K562 (cell line): ENCODE data around the gene TIMM50. TPM values are rescaled to one million over a fixed set of nuclear protein-coding genes. Genes with fewer than 3 reads are reported as not detected.
A peak's percentile ranks its signal among the peaks of the same experiment; 100 is the strongest.

Experiments used
- CEBPG ChIP-seq, 3 experiments: fragments of 200-800 bp in 1 of 3; sonication (Bioruptor generic) in 1 of 3; sonication (generic) in 1 of 3; formaldehyde crosslinking in 1 of 3; IDR thresholded peaks in 2 of 3; conservative IDR thresholded peaks in 1 of 3; 2 replicates each; pipeline versions ENCODE4 v1.6.1 to v1.8.0; 2016 to 2022; ENCODE audit warnings: missing compliant biosample characterization in 2 of 3, missing genetic modification characterization in 2 of 3, mild to moderate bottlenecking in 1 of 3, missing genetic modification reagents in 1 of 3
- DPF2 ChIP-seq: fragments of 450-650 bp; IDR thresholded peaks from 2 replicates; pipeline ENCODE4 v1.6.1; 2016
- ETV6 ChIP-seq, 3 experiments: fragments of 150-350 bp in 1 of 3; sonication (generic) in 1 of 3; formaldehyde crosslinking in 1 of 3; IDR thresholded peaks; 2 replicates each; pipeline versions ENCODE4 v1.6.1 to v1.8.0; 2014 to 2022; ENCODE audit warnings: borderline replicate concordance in 2 of 3, low read depth in 2 of 3, antibody characterized with exemption in 1 of 3, low read length in 1 of 3, mild to moderate bottlenecking in 1 of 3, missing genetic modification reagents in 1 of 3
- GABPB2 ChIP-seq: fragments of 250-450 bp; sonication (Bioruptor Pico); conservative IDR thresholded peaks from 2 replicates; pipeline ENCODE4 v1.5.1; 2021; ENCODE audit warnings: mild to moderate bottlenecking
- KLF1 ChIP-seq: fragments of 450-650 bp; IDR thresholded peaks from 2 replicates; pipeline ENCODE4 v1.6.1; 2016; ENCODE audit warnings: missing genetic modification characterization, missing compliant biosample characterization
- KLF6 ChIP-seq: fragments of 250-450 bp; sonication (Bioruptor Pico); IDR thresholded peaks from 2 replicates; pipeline ENCODE4 v1.4.0; 2020; ENCODE audit warnings: mild to moderate bottlenecking, moderate library complexity, borderline replicate concordance
- SP1 ChIP-seq: sonication (generic); formaldehyde crosslinking; IDR thresholded peaks from 2 replicates; pipeline ENCODE4 v1.8.1; 2022; ENCODE audit warnings: mild to moderate bottlenecking, missing genetic modification reagents
- TBP ChIP-seq: optimal IDR thresholded peaks from 2 replicates; pipeline ENCODE3; 2011; ENCODE audit warnings: low read depth, low read length, improper control_type of control experiment
- THRAP3 ChIP-seq: fragments of 450-650 bp; IDR thresholded peaks from 2 replicates; pipeline ENCODE4 v1.6.1; 2016; ENCODE audit warnings: mild to moderate bottlenecking, inconsistent platforms, borderline replicate concordance
- ZNF197 ChIP-seq: fragments of 200-800 bp; sonication (Bioruptor generic); IDR thresholded peaks from 2 replicates; pipeline ENCODE4 v1.6.1; 2016; ENCODE audit warnings: low read depth, missing genetic modification characterization, missing compliant biosample characterization
- ZNF830 ChIP-seq: fragments of 250-450 bp; sonication (Bioruptor Pico); IDR thresholded peaks from 2 replicates; pipeline ENCODE4 v1.5.0; 2021; ENCODE audit warnings: mild to moderate bottlenecking
- polyA plus RNA-seq, 8 experiments: library from polyadenylated mRNA; depleted of rRNA in 4 of 8; stranded (reverse) in 5 of 8; unstranded in 3 of 8; fragments of >200 nt; fragmentation: Nextera tagmentation in 2 of 8; fragmentation: Illumina TruSeq in 1 of 8; extraction: Ambion mirVana in 2 of 8; extraction: Trizol in 1 of 8; gene quantifications; 2 replicates each; pipeline versions ENCODE4 v1.2.1 to v1.2.3, GENCODE V29; 2011 to 2014; ENCODE audit warnings: inconsistent platforms in 1 of 8, missing spikeins in 1 of 8
- total RNA-seq, 7 experiments: library from RNA; depleted of rRNA in 6 of 7; stranded (reverse); fragments of >200 nt in 6 of 7; fragmentation: Illumina TruSeq in 2 of 7; extraction: Trizol in 2 of 7; gene quantifications; 2 replicates each; pipeline versions ENCODE4 v1.2.1 to v1.2.3, GENCODE V29; 2011 to 2021; ENCODE audit warnings: low replicate concordance in 1 of 7
- TF ChIP-seq, protein P1 (sequence below): sonication (generic); formaldehyde crosslinking; IDR thresholded peaks from 2 replicates; pipeline ENCODE4 v1.8.1; 2023; ENCODE audit warnings: mild to moderate bottlenecking, missing genetic modification reagents
- TF ChIP-seq, protein P2 (sequence below): sonication (generic); formaldehyde crosslinking; IDR thresholded peaks from 2 replicates; pipeline ENCODE4 v1.8.0; 2023; ENCODE audit warnings: missing genetic modification reagents, mild to moderate bottlenecking, borderline replicate concordance
- TF ChIP-seq, protein P3 (sequence below): fragments of 250-450 bp; sonication (Bioruptor Pico); IDR thresholded peaks from 2 replicates; pipeline ENCODE4 v1.5.0; 2021; ENCODE audit warnings: mild to moderate bottlenecking, moderate library complexity

TIMM50 gene
- total and polyA plus RNA-seq, 9 of the 15 experiments (the other 6 are each of a cell fraction or from before 2014, with no cell fraction given), result 28.3 to 221 (median 170) TPM

DNA sequence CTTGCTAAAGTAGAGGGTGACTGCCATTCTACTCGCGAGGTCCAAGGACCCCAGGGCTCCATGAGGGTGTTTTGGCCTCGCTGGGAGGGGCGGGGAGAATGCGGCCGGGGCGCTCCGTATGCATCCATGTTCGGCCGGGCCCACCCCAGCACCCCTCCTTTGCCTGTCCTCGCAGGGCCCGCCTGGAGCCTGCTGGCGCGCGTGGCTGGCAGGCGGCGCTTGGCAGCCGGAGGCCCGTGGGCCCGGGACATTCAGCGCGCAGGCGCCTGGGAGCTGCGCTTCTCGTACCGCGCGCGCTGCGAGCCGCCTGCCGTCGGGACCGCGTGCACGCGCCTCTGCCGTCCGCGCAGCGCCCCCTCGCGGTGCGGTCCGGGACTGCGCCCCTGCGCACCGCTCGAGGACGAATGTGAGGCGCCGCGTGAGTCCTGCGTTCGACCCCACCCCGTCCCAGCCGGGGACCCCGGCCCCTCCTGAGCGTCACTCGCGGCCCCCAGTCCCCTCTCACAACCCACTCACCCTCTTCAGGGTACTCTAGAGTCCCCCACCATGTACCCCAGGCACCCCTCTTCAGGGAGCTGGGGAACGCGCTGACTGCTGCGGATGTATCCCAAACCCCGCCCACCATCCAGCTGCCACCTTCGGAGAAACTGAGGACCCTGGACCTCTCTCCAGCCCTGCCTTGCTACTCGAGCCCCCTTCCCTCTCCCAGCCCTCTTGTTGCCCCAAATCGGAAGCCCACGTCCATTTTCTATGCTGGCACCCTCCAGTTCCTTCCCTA is 22.2 kb downstream of the TIMM50 start (continued):
- TF ChIP-seq CEBPG (CRISPR knock-in tag; IDR thresholded peaks at IDR 0.05) (peak; percentile 50; the same call in 1 of the 2 replicates), CEBPG (tag; conservative IDR thresholded peaks at IDR 0.05 in 1 of 2, IDR thresholded peaks at IDR 0.05 in 1 of 2) (no peak), DPF2 (no peak), SP1 (CRISPR knock-in tag) (peak; percentile 62; the same call in 1 of the 2 replicates), KLF6 (CRISPR knock-in tag) (no peak), ZNF830 (CRISPR knock-in tag) (0 out of 2 replicates have a peak, but pooled peaks have one; percentile 68), ETV6 (IDR thresholded peaks at IDR 0.05; ENCODE audit: borderline replicate concordance in 1 of 2, low read depth in 2 of 2, low read length in 1 of 2) (no peak), ETV6 (CRISPR knock-in tag; IDR thresholded peaks at IDR 0.05; ENCODE audit: borderline replicate concordance) (peak; percentile 100), THRAP3 (no peak), GABPB2 (no peak), KLF1 (tag) (no peak), ZNF197 (CRISPR knock-in tag) (0 out of 2 replicates have a peak, but pooled peaks have one; percentile 65), TBP (no peak)
- TF ChIP-seq, protein P1, sequence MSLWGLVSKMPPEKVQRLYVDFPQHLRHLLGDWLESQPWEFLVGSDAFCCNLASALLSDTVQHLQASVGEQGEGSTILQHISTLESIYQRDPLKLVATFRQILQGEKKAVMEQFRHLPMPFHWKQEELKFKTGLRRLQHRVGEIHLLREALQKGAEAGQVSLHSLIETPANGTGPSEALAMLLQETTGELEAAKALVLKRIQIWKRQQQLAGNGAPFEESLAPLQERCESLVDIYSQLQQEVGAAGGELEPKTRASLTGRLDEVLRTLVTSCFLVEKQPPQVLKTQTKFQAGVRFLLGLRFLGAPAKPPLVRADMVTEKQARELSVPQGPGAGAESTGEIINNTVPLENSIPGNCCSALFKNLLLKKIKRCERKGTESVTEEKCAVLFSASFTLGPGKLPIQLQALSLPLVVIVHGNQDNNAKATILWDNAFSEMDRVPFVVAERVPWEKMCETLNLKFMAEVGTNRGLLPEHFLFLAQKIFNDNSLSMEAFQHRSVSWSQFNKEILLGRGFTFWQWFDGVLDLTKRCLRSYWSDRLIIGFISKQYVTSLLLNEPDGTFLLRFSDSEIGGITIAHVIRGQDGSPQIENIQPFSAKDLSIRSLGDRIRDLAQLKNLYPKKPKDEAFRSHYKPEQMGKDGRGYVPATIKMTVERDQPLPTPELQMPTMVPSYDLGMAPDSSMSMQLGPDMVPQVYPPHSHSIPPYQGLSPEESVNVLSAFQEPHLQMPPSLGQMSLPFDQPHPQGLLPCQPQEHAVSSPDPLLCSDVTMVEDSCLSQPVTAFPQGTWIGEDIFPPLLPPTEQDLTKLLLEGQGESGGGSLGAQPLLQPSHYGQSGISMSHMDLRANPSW (CRISPR knock-in tag), result peak; percentile 87; the same call in 1 of the 2 replicates
- TF ChIP-seq, protein P2, sequence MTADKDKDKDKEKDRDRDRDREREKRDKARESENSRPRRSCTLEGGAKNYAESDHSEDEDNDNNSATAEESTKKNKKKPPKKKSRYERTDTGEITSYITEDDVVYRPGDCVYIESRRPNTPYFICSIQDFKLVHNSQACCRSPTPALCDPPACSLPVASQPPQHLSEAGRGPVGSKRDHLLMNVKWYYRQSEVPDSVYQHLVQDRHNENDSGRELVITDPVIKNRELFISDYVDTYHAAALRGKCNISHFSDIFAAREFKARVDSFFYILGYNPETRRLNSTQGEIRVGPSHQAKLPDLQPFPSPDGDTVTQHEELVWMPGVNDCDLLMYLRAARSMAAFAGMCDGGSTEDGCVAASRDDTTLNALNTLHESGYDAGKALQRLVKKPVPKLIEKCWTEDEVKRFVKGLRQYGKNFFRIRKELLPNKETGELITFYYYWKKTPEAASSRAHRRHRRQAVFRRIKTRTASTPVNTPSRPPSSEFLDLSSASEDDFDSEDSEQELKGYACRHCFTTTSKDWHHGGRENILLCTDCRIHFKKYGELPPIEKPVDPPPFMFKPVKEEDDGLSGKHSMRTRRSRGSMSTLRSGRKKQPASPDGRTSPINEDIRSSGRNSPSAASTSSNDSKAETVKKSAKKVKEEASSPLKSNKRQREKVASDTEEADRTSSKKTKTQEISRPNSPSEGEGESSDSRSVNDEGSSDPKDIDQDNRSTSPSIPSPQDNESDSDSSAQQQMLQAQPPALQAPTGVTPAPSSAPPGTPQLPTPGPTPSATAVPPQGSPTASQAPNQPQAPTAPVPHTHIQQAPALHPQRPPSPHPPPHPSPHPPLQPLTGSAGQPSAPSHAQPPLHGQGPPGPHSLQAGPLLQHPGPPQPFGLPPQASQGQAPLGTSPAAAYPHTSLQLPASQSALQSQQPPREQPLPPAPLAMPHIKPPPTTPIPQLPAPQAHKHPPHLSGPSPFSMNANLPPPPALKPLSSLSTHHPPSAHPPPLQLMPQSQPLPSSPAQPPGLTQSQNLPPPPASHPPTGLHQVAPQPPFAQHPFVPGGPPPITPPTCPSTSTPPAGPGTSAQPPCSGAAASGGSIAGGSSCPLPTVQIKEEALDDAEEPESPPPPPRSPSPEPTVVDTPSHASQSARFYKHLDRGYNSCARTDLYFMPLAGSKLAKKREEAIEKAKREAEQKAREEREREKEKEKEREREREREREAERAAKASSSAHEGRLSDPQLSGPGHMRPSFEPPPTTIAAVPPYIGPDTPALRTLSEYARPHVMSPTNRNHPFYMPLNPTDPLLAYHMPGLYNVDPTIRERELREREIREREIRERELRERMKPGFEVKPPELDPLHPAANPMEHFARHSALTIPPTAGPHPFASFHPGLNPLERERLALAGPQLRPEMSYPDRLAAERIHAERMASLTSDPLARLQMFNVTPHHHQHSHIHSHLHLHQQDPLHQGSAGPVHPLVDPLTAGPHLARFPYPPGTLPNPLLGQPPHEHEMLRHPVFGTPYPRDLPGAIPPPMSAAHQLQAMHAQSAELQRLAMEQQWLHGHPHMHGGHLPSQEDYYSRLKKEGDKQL, result peak; percentile 99
- TF ChIP-seq, protein P3, sequence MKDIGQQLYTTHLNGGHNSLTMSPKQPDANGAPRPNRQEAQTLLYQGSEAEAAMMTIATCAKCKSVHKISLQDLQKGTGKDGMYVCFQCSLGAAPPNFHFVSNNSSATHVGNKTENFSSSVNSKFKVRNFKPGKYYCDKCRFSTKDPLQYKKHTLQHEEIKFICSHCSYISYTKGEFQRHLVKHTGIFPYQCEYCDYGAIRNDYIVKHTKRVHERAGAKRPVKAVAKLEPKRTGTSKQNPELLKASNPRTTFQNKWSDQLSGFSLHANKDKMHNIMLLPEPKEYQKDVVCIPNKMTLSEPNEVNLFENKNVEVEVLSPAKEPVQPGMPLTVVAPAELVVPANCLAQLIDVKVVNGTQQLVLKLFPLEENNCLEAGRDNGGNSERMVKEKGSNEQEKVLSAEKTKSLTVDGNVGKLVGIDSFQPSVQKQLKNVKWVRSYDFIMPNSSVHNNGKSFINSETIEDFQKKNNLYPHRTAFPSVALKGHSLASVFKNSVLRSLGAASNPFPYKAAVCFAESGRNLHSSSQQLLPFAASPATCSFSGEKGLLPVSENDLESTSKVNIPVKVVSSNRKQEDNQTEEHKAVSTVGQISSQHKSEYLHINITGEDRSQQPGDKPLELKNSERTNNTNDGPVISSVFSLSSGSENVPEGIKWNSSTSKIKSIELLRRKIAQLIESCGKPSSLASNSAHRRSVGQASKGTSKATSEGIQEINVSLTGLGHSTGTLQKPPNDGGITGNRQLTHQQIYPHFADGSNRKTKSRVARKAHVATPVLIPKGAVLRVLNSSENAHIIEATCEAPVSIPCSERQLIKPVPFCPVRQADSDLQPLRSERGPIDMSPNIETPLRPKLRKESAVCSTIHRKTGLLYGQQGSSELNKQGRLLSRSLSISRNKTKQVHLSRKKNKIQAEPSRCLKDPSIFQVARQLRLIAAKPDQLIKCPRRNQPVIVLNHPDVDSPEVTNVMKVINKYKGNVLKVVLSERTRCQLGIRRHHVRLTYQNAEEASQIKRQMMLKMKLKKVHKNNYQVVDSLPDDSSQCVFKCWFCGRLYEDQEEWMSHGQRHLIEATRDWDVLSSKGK, result no peak
